Esophagus muscularis mucosa (tissue), 4 donors: ENCODE data around the gene ZNF219. TPM values are rescaled to one million over a fixed set of nuclear protein-coding genes. Genes with fewer than 3 reads are reported as not detected.

Experiments used
- DNase-seq: peaks from one replicate; pipeline ENCODE4 v3.0.0-alpha.2; 2017; ENCODE audit errors: extremely low spot score
- H3K27ac ChIP-seq, 4 donors: fragments of 200-600 bp; sonication (generic); replicated peaks in 1 of 4; 1 replicate in 3 of 4; 2 replicates in 1 of 4; pipeline ENCODE4 v1.5.1; 2016 to 2019; ENCODE audit warnings: mild to moderate bottlenecking in 1 of 4
- H3K27me3 ChIP-seq, 4 donors: fragments of 200-600 bp; sonication (generic); one replicate each; pipeline versions ENCODE4 v1.5.1 to v1.6.0; 2016 to 2019
- H3K36me3 ChIP-seq, 4 donors: fragments of 200-600 bp; sonication (generic); one replicate each; pipeline ENCODE4 v1.5.1; 2016 to 2019
- H3K4me1 ChIP-seq, 4 donors: fragments of 200-600 bp; sonication (generic); one replicate each; pipeline ENCODE4 v1.5.1; 2016 to 2019
- H3K4me3 ChIP-seq, 4 donors: fragments of 200-600 bp; sonication (generic); 1 replicate in 2 of 4; 2 replicates in 2 of 4; pipeline ENCODE4 v1.5.1; 2016 to 2019; ENCODE audit warnings: mild to moderate bottlenecking in 4 of 4, moderate library complexity in 1 of 4
- H3K9me3 ChIP-seq, 4 donors: fragments of 200-600 bp; sonication (generic); 1 replicate in 3 of 4; 2 replicates in 1 of 4; pipeline ENCODE4 v1.5.1; 2016 to 2019
- CTCF ChIP-seq, 3 experiments: fragments of 200-600 bp in 2 of 3; fragments of 450-650 bp in 1 of 3; sonication (generic) in 2 of 3; IDR thresholded peaks; one replicate each; pipeline ENCODE4 v1.5.1; 2017 to 2019; ENCODE audit warnings: antibody characterized with exemption in 3 of 3, mild to moderate bottlenecking in 2 of 3, moderate library complexity in 1 of 3
- EP300 ChIP-seq: sonication (generic); formaldehyde crosslinking; IDR thresholded peaks from one replicate; pipeline ENCODE4 v1.6.1; 2017; ENCODE audit warnings: antibody characterized with exemption
- POLR2A ChIP-seq: fragments of 450-650 bp; IDR thresholded peaks from one replicate; pipeline ENCODE4 v1.6.1; 2017; ENCODE audit warnings: antibody characterized with exemption, moderate library complexity, mild to moderate bottlenecking, low read depth
- POLR2AphosphoS5 ChIP-seq, 2 donors: sonication (generic); formaldehyde crosslinking; IDR thresholded peaks; one replicate each; pipeline ENCODE4 v1.6.1; 2017; ENCODE audit warnings: antibody characterized with exemption in 2 of 2
- WGBS: methylation state at CpG from one replicate; pipeline ENCODE4 v1.1.5; 2018; 5-methylcytosine and 5-hydroxymethylcytosine counted together
- intact Hi-C: fragments of 100-400 bp; cut with DNase I; formaldehyde crosslinking; loops from one replicate; pipeline ENCODE4 v1.15.1; 2023
- total RNA-seq, 4 donors: library from RNA; depleted of rRNA; stranded (reverse); fragments of >200 nt; gene quantifications; one replicate each; pipeline versions ENCODE4 v1.1.0 to v1.2.1, GENCODE V29; 2016

ZNF219 gene
- total RNA-seq, 4 donors from 2014 or later, result 64.4 to 116 (median 94.3) TPM

DNA sequence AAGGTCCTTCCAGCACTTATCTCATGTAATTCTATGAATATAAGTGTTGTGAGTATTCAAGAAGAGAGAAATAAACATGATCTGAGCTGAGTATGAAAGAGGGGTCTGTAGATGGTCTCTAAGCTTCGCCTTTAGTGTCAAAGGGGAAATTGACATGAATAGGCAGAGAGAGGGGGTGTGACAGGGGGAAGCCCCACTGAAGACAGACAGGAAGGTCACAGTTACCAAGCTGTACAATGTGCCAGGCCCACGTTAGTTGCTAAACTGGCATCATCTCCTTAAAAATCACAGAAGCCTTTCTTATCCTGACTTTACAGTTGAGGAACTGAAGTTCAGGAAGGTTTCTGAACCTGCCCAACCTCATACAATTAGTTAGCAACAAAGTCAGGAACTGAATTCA, 20.8 kb downstream of the ZNF219 start:
- intact Hi-C loops, result no loop called here
- WGBS, result 70% methylated on average over 2 of the region's 2 CpGs

GRCh38 chr14:21075719-21076437, 22.6 kb downstream of the ZNF219 start:
- Histone ChIP-seq H3K4me3 (no peak overlapping the region), H3K9me3 (no peaks in the 10 kb centered on the region), H3K27me3 (no peaks in the 10 kb centered on the region), H3K27ac (no peak overlapping the region), H3K36me3 (peaks cover 25 to 81% (median 77%) of the 10 kb centered on the region in 4 donors), H3K4me1 (peaks cover 19 to 30% (median 28%) of the 10 kb centered on the region in 4 donors)
- WGBS, result 84% methylated on average over 9 of the region's 9 CpGs
- DNase-seq, result no peak
- intact Hi-C loops, result no loop called here
- no peak for TF ChIP-seq POLR2AphosphoS5 (IDR thresholded peaks at IDR 0.05)
- no peak for TF ChIP-seq CTCF (IDR thresholded peaks at IDR 0.05)
- no peak for TF ChIP-seq POLR2A
- no peak for TF ChIP-seq EP300

More for the DNA sequence above, 20.8 kb downstream of the ZNF219 start:
- no peak overlapping the region for H3K4me3 ChIP-seq
- TF ChIP-seq POLR2AphosphoS5 (IDR thresholded peaks at IDR 0.05), result no peak
- no peak for TF ChIP-seq CTCF (IDR thresholded peaks at IDR 0.05)
- no peak for TF ChIP-seq POLR2A
- TF ChIP-seq EP300, result no peak
- no peak overlapping the region for H3K27ac ChIP-seq
- H3K36me3 ChIP-seq, result peaks cover 36 to 99% (median 95%) of the 10 kb centered on the region in 4 donors
- peaks cover 5 to 12% (median 10%) of the 10 kb centered on the region in 4 donors for H3K4me1 ChIP-seq
- DNase-seq, result no peak
- H3K9me3 ChIP-seq, result no peaks in the 10 kb centered on the region
- H3K27me3 ChIP-seq, result no peaks in the 10 kb centered on the region

DNA sequence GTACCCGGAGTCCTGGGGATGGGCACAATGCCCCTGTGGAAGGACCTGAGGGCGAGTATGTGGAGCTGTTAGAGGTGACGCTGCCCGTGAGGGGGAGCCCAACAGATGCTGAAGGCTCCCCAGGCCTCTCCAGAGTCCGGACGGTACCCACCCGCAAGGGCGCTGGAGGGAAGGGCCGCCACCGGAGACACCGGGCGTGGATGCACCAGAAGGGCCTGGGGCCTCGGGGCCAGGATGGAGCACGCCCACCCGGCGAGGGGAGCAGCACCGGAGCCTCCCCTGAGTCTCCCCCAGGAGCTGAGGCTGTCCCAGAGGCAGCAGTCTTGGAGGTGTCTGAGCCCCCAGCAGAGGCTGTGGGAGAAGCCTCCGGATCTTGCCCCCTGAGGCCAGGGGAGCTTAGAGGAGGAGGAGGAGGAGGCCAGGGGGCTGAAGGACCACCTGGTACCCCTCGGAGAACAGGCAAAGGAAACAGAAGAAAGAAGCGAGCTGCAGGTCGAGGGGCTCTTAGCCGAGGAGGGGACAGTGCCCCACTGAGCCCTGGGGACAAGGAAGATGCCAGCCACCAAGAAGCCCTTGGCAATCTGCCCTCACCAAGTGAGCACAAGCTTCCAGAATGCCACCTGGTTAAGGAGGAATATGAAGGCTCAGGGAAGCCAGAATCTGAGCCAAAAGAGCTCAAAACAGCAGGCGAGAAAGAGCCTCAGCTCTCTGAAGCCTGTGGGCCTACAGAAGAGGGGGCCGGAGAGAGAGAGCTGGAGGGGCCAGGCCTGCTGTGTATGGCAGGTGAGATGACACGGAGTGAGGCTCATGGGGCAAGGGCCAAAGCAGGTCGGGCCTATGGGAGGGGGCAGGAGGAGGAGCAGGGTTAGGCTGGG, 23.8 kb downstream of the ZNF219 start:
- H3K36me3 ChIP-seq, result peaks cover 13 to 69% (median 66%) of the 10 kb centered on the region in 4 donors
- TF ChIP-seq POLR2A, result no peak
- TF ChIP-seq POLR2AphosphoS5 (IDR thresholded peaks at IDR 0.05), result no peak
- no peak for TF ChIP-seq CTCF (IDR thresholded peaks at IDR 0.05)
- TF ChIP-seq EP300, result no peak
- peaks cover 21 to 41% (median 36%) of the 10 kb centered on the region in 4 donors for H3K4me1 ChIP-seq
- H3K9me3 ChIP-seq, result no peaks in the 10 kb centered on the region
- H3K27me3 ChIP-seq, result no peaks in the 10 kb centered on the region
- 88% methylated on average over 15 of the region's 26 CpGs for WGBS
- no peak for DNase-seq
- intact Hi-C loops, result no loop called here
- no peak overlapping the region for H3K4me3 ChIP-seq
- peak overlapping the region in 1 of 4 donors; percentile 8 for H3K27ac ChIP-seq

- H3K4me1 ChIP-seq, result peaks cover 28 to 48% (median 43%) of the 10 kb centered on the region in 4 donors
- no peak for DNase-seq
- no peaks in the 10 kb centered on the region for H3K27me3 ChIP-seq
- no peak overlapping the region for H3K4me3 ChIP-seq
- H3K27ac ChIP-seq, result no peak overlapping the region
- 90% methylated on average over 5 of the region's 9 CpGs for WGBS
- no peaks in the 10 kb centered on the region for H3K9me3 ChIP-seq
- intact Hi-C loops, result no loop called here
- H3K36me3 ChIP-seq, result peaks cover 11 to 62% (median 58%) of the 10 kb centered on the region in 4 donors
- TF ChIP-seq POLR2AphosphoS5 (IDR thresholded peaks at IDR 0.05) (no peak), EP300 (no peak), CTCF (IDR thresholded peaks at IDR 0.05) (no peak), POLR2A (no peak)
Observed at GRCh38 chr14:21073921-21074320, 24.5 kb downstream of the ZNF219 start.
